Measurements from ENCODE around the gene AFP.

The AFP gene

DNA sequence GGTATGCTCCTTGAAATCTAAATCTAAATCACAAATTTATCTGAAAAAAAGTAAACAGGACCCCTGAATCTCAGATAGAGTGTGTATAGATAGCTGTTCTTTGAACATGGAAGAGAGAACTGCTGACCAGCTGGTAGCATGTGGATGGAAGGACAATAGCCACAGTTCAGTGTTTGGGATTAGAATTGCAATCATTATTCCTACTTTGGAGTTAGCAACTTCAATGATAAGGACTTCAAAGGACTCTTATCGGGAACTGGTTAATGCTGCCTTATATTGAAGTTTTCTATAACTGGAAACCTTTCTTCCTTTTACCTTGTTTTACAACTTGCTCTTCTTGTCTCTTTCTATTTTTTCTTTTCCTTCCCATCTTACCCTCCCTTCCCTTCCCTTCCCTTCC is 50.5 kb downstream of the AFP start (continued):
- no peak for TF ChIP-seq TSHZ2 (CRISPR knock-in tag; IDR thresholded peaks at IDR 0.05)
- no peak for TF ChIP-seq TOX (CRISPR knock-in tag; IDR thresholded peaks at IDR 0.05; ENCODE audit: borderline replicate concordance)
- TF ChIP-seq ZNF70 (CRISPR knock-in tag; IDR thresholded peaks at IDR 0.05) = no peak
- TF ChIP-seq ESRRG (CRISPR knock-in tag; IDR thresholded peaks at IDR 0.05) = no peak
- TF ChIP-seq PPARA (CRISPR knock-in tag; IDR thresholded peaks at IDR 0.05; ENCODE audit: borderline replicate concordance) = no peak
- TF ChIP-seq ISL1 (CRISPR knock-in tag; IDR thresholded peaks at IDR 0.05) = no peak
- no peak for TF ChIP-seq ZC3H10 (CRISPR knock-in tag; IDR thresholded peaks at IDR 0.05)
- TF ChIP-seq CSRNP3 (CRISPR knock-in tag; IDR thresholded peaks at IDR 0.05) = no peak
- TF ChIP-seq ZFP30 (CRISPR knock-in tag; IDR thresholded peaks at IDR 0.05) = no peak
- TF ChIP-seq ZNF565 (CRISPR knock-in tag; conservative IDR thresholded peaks at IDR 0.05; ENCODE audit: low read depth) = no peak
- no peak for TF ChIP-seq OSR1 (CRISPR knock-in tag; IDR thresholded peaks at IDR 0.05)
- TF ChIP-seq CSDC2 (CRISPR knock-in tag; IDR thresholded peaks at IDR 0.05) = no peak

DNA sequence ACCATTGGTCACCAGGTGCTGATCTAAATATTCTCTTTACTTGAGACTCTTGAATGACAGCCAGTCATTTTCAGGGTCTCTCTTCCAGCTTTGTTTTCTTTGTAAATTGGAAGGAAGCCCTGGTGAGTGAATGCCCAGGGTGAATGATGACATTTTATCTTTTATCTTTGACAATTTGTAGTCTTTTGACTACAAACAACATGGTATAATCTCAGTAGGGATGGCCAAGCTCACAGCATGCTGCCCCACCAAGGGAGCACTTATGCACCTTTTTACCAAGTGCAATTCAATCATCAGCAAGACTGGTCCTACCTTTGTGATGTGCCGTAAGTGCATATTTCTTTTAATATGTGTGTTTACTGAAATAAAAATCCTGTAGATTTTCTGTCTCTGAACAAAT is 51.2 kb downstream of the AFP start:
- TF ChIP-seq TSHZ2 (CRISPR knock-in tag; IDR thresholded peaks at IDR 0.05) = no peak
- TF ChIP-seq PATZ1 (CRISPR knock-in tag; IDR thresholded peaks at IDR 0.05; ENCODE audit: borderline replicate concordance) = no peak
- no peak for TF ChIP-seq TOX (CRISPR knock-in tag; IDR thresholded peaks at IDR 0.05; ENCODE audit: borderline replicate concordance)
- TF ChIP-seq BACH2 (CRISPR knock-in tag; IDR thresholded peaks at IDR 0.05; ENCODE audit: borderline replicate concordance) = no peak
- no peak for TF ChIP-seq ESRRG (CRISPR knock-in tag; IDR thresholded peaks at IDR 0.05)
- no peak for TF ChIP-seq ZNF8 (CRISPR knock-in tag; IDR thresholded peaks at IDR 0.05)
- no peak for TF ChIP-seq GLIS3 (CRISPR knock-in tag; IDR thresholded peaks at IDR 0.05)
- TF ChIP-seq OSR1 (CRISPR knock-in tag; IDR thresholded peaks at IDR 0.05) = no peak
- no peak for TF ChIP-seq SNAI2 (CRISPR knock-in tag; IDR thresholded peaks at IDR 0.05)
- no peak for TF ChIP-seq PPARA (CRISPR knock-in tag; IDR thresholded peaks at IDR 0.05; ENCODE audit: borderline replicate concordance)
- no peak for TF ChIP-seq CSRNP3 (CRISPR knock-in tag; IDR thresholded peaks at IDR 0.05)
- TF ChIP-seq ZFP3 (CRISPR knock-in tag; IDR thresholded peaks at IDR 0.05) = no peak
- TF ChIP-seq ARNTL (CRISPR knock-in tag; IDR thresholded peaks at IDR 0.05; ENCODE audit: borderline replicate concordance, low read depth) = no peak
- ATAC-seq = no peak
